Esophagus (tissue), 2 donors: ENCODE results near the gene PWWP2B. TPM values are rescaled to one million over a fixed set of nuclear protein-coding genes. Genes with fewer than 3 reads are reported as not detected.

Experiments used
- H3K27ac ChIP-seq, 2 donors: one replicate each; pipeline ENCODE4 v1.5.1; 2013; ENCODE audit warnings: low read depth in 2 of 2, mild to moderate bottlenecking in 2 of 2, inconsistent platforms in 1 of 2, low read length in 1 of 2, moderate library complexity in 1 of 2
- H3K27me3 ChIP-seq, 2 donors: one replicate each; pipeline ENCODE4 v1.6.1; 2013; ENCODE audit warnings: low read length in 2 of 2, control low read depth in 1 of 2, mild to moderate bottlenecking in 1 of 2; ENCODE audit not compliant: insufficient read depth in 2 of 2, control insufficient read depth in 1 of 2
- H3K36me3 ChIP-seq, 2 donors: one replicate each; pipeline ENCODE4 v1.6.1; 2013; ENCODE audit warnings: low read length in 1 of 2; ENCODE audit not compliant: control insufficient read depth in 2 of 2, insufficient read depth in 2 of 2
- H3K4me1 ChIP-seq, 2 donors: one replicate each; pipeline ENCODE4 v1.6.1; 2013; ENCODE audit warnings: low read length in 1 of 2; ENCODE audit not compliant: control insufficient read depth in 2 of 2, insufficient read depth in 2 of 2
- H3K4me3 ChIP-seq, 2 donors: one replicate each; pipeline ENCODE4 v1.5.1; 2013; ENCODE audit warnings: low read length in 2 of 2, mild to moderate bottlenecking in 2 of 2, low read depth in 1 of 2, moderate library complexity in 1 of 2
- H3K9me3 ChIP-seq, 2 donors: one replicate each; pipeline ENCODE4 v1.6.1; 2013; ENCODE audit warnings: mild to moderate bottlenecking in 2 of 2, low read depth in 1 of 2, low read length in 1 of 2, moderate library complexity in 1 of 2; ENCODE audit not compliant: control insufficient read depth in 2 of 2, insufficient read depth in 1 of 2
- WGBS, 2 donors: extraction: QIAGEN DNeasy Blood & Tissue Kit; methylation state at CpG; one replicate each; pipeline ENCODE4 v1.1.7; 2013; 5-methylcytosine and 5-hydroxymethylcytosine counted together
- polyA plus RNA-seq, 2 donors: library from polyadenylated mRNA; stranded (reverse); fragments of 200-250 nt; gene quantifications; one replicate each; pipeline ENCODE4 v1.2.3, GENCODE V29; 2013
- donor health status: healthy with polysubstance abuse.
- donor health status: Bipolar disorder and iron deficiency.

Gene PWWP2B
- polyA plus RNA-seq, 2 donors = 17.6 to 33.4 TPM

DNA sequence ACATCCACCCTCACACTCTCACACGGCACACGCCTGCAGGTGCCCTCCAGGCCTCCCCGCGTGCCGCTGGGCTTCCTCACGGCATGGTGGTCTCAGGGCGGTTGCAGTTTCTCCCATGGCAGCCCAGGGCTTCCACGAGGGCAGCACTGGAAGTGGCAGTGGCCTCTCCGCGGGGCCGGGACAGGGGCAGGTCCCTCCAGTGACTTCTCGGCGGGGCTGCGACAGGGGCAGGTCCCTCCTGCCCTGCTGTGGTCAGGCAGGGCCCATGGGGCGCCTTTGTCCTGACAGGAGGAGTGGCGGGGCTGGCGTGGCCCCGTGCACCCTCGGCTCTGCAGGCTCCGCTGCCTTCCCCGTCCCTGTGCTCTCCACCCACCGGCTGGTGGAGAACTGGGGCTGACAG, 19.0 kb downstream of the PWWP2B start:
- peaks cover 0 to 16% of the 10 kb centered on the region in 2 donors for H3K36me3 ChIP-seq
- H3K4me1 ChIP-seq = peaks cover 23 to 41% of the 10 kb centered on the region in 2 donors
- H3K9me3 ChIP-seq = no peaks in the 10 kb centered on the region
- H3K4me3 ChIP-seq = no peak overlapping the region
- no peak overlapping the region for H3K27ac ChIP-seq
- H3K27me3 ChIP-seq = no peaks in the 10 kb centered on the region
- WGBS, 2 donors = 92 to 93% methylated on average over 21 to 22 of the region's 22 CpGs

GRCh38 chr10:132416566-132417256, 19.7 kb downstream of the PWWP2B start:
- H3K36me3 ChIP-seq = peaks cover 0 to 16% of the 10 kb centered on the region in 2 donors
- no peak overlapping the region for H3K27ac ChIP-seq
- peaks cover 30 to 43% of the 10 kb centered on the region in 2 donors for H3K4me1 ChIP-seq
- 93 to 94% methylated on average over 32 of the region's 32 CpGs for WGBS, 2 donors
- no peaks in the 10 kb centered on the region for H3K27me3 ChIP-seq
- H3K9me3 ChIP-seq = no peaks in the 10 kb centered on the region
- H3K4me3 ChIP-seq = no peak overlapping the region

- no peaks in the 10 kb centered on the region for H3K27me3 ChIP-seq
- peak overlapping the region in 1 of 2 donors; percentile 91 for H3K27ac ChIP-seq
- H3K9me3 ChIP-seq = no peaks in the 10 kb centered on the region
- no peak overlapping the region for H3K4me3 ChIP-seq
- peaks cover 31 to 43% of the 10 kb centered on the region in 2 donors for H3K4me1 ChIP-seq
- WGBS, 2 donors = 82 to 91% methylated on average over 26 of the region's 26 CpGs
- H3K36me3 ChIP-seq = peaks cover 0 to 16% of the 10 kb centered on the region in 2 donors
Observed at GRCh38 chr10:132417257-132417910, 20.4 kb downstream of the PWWP2B start.

GRCh38 chr10:132417957-132418441, 21.0 kb downstream of the PWWP2B start:
- Histone ChIP-seq H3K27ac (peak overlapping the region; percentile 82 to 91), H3K4me3 (no peak overlapping the region), H3K27me3 (no peaks in the 10 kb centered on the region), H3K36me3 (peaks cover 0 to 16% of the 10 kb centered on the region in 2 donors), H3K4me1 (peaks cover 30 to 39% of the 10 kb centered on the region in 2 donors), H3K9me3 (no peaks in the 10 kb centered on the region)
- 66 to 69% methylated on average over 20 of the region's 20 CpGs for WGBS, 2 donors

GRCh38 chr10:132418527-132419416, 21.8 kb downstream of the PWWP2B start:
- Histone ChIP-seq H3K36me3 (peaks cover 0 to 16% of the 10 kb centered on the region in 2 donors), H3K4me3 (peak overlapping the region in 1 of 2 donors; percentile 9), H3K27ac (peak overlapping the region; percentile 82 to 91), H3K4me1 (peaks cover 27 to 41% of the 10 kb centered on the region in 2 donors), H3K9me3 (no peaks in the 10 kb centered on the region), H3K27me3 (no peaks in the 10 kb centered on the region)
- WGBS, 2 donors = 34 to 42% methylated on average over 17 to 18 of the region's 18 CpGs

DNA sequence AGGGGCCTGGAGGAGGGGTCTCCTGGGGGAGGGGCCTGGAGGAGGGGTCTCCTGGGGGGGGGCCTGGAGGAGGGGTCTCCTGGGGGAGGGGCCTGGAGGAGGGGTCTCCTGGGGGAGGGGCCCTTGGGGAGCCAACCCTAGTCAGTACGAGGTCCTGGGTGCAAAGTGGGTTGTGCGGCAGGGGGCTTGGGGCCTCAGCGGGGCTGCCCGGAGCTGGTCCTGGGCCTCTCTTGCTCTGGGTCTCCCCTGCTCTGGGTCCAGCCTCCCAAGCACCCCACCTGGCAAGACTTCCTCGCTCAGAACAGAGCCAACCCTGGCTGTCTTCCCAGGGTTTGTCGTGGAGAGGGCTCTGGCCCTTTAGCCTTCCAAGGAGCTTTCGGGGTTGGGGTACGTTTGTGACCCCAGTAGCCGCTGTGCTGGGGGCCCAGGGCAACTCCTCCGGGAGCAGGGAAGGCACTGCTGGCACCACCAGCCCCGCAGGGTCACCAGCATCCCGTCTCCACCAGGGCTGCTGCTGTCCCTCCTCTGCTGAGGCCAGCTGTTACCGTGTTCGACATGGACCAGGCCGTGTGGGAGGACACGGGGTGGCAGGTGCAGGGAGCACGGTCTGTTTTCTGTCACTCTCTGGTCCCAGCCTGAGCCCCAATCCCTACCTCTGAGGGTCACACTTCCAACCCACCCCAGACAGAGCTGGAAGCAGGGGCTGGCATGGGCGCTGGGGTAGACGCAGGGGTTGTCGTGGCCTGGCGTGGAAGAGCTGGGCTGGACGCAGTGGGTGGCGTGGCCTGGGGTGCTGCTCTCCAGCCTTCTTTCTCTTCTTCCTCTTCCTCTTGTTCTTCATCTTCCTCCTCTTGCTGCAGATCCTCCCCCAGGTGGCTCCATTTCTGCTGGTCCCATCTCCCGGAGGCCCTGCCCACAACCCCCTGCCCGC, 22.8 kb downstream of the PWWP2B start:
- Histone ChIP-seq H3K4me3 (no peak overlapping the region), H3K9me3 (no peaks in the 10 kb centered on the region), H3K36me3 (peaks cover 0 to 16% of the 10 kb centered on the region in 2 donors), H3K4me1 (peaks cover 25 to 41% of the 10 kb centered on the region in 2 donors), H3K27ac (peak overlapping the region; percentile 51 to 82), H3K27me3 (no peaks in the 10 kb centered on the region)
- 75 to 78% methylated on average over 23 to 25 of the region's 25 CpGs for WGBS, 2 donors

- H3K4me3 ChIP-seq = no peak overlapping the region
- 59 to 69% methylated on average over 8 of the region's 8 CpGs for WGBS, 2 donors
- peak overlapping the region; percentile 51 to 91 for H3K27ac ChIP-seq
- peaks cover 25 to 44% of the 10 kb centered on the region in 2 donors for H3K4me1 ChIP-seq
- H3K36me3 ChIP-seq = peaks cover 0 to 17% of the 10 kb centered on the region in 2 donors
- peaks cover 0 to 4% of the 10 kb centered on the region in 2 donors for H3K9me3 ChIP-seq
- H3K27me3 ChIP-seq = no peaks in the 10 kb centered on the region
Observed at GRCh38 chr10:132420469-132420980, 23.5 kb downstream of the PWWP2B start.

GRCh38 chr10:132420981-132421846, 24.2 kb downstream of the PWWP2B start:
- WGBS, 2 donors = 8 to 15% methylated on average over 32 to 33 of the region's 33 CpGs
- Histone ChIP-seq H3K4me3 (no peak overlapping the region), H3K9me3 (peaks cover 0 to 4% of the 10 kb centered on the region in 2 donors), H3K27me3 (no peaks in the 10 kb centered on the region), H3K27ac (peak overlapping the region; percentile 88 to 91), H3K36me3 (peaks cover 0 to 11% of the 10 kb centered on the region in 2 donors), H3K4me1 (peaks cover 25 to 46% of the 10 kb centered on the region in 2 donors)
